ENCODE measurements around the gene TMEM154.

TMEM154 gene

DNA sequence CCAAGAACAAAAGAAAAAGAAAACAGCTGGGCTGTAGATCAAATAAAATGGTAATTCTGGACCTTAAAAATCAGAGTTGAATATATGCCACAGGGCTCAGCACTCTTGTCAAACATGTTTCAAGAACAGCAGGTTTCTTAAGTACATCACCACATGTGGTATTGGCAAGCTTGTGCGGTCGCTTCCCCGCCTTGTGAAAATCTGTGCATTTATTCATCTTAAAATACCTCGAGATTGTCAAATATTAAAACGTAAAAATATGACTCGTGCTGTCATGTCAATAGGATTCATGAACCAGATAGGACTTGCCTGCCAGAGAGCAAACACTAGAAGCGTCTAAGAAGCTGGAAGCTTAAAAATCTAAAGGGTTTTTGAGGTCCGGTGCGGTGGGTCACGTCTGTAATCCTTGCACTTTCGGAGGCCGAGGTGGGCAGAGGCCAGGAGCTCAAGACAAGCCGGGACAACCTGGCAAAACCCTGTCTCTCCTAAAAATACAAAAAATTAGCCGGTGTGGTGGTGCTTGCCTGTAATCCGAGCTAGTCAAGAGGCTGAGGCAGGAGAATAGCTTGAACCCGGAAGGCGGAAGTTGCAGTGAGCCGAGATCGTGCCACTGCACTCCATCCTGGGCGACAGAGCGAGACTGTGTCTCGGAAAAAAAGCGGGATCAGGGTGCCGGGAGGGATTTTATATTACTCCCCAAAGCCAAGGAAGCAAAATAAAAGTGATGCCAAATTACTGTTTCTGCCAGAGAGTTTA, 40.2 kb upstream of the TMEM154 start:
- POLR2A ChIA-PET: no interaction called here
- CTCF ChIA-PET: interaction anchor here (1.4 to 1.7 kb wide), 2 partner anchors 11 to 219 kb away, joined by 5 to 8 read pairs; no protein-coding TSS in a partner anchor
- no peak for DNase-seq (ENCODE audit: low read depth, low spot score)

DNA sequence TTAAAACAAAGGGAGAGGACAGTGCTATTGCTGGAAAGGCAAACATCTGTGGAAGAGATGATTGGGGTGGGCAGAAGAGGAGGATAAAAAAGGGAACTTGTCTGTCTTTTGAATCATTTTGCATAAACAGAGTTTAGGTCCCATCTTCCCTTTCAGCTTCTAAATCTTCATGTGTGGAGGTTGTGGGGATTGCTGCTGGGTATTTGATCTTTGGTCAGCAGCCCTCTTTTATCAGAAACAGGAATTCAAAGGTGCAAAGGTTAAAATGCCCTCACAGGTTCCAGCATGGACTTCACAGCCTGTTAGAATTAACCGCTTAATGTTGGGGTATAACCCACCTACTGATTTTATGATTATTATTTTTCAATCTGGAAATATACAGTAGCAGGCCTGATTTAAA, 39.5 kb upstream of the TMEM154 start:
- TF ChIP-seq, protein P1, sequence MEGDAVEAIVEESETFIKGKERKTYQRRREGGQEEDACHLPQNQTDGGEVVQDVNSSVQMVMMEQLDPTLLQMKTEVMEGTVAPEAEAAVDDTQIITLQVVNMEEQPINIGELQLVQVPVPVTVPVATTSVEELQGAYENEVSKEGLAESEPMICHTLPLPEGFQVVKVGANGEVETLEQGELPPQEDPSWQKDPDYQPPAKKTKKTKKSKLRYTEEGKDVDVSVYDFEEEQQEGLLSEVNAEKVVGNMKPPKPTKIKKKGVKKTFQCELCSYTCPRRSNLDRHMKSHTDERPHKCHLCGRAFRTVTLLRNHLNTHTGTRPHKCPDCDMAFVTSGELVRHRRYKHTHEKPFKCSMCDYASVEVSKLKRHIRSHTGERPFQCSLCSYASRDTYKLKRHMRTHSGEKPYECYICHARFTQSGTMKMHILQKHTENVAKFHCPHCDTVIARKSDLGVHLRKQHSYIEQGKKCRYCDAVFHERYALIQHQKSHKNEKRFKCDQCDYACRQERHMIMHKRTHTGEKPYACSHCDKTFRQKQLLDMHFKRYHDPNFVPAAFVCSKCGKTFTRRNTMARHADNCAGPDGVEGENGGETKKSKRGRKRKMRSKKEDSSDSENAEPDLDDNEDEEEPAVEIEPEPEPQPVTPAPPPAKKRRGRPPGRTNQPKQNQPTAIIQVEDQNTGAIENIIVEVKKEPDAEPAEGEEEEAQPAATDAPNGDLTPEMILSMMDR (IDR thresholded peaks at IDR 0.05; ENCODE audit: insufficient read depth, low read length, missing control alignments): no peak
- ChIA-PET POLR2A (no interaction called here), CTCF (interaction anchor here (1.4 to 1.7 kb wide), 2 partner anchors 12 to 218 kb away, joined by 5 to 8 read pairs; no protein-coding TSS in a partner anchor)
- H3K4me3 ChIP-seq (ENCODE audit: low read depth, low read length): no peak overlapping the region
- DNase-seq (ENCODE audit: low read depth, low spot score): no peak

More for the DNA sequence above, 40.2 kb upstream of the TMEM154 start:
- TF ChIP-seq, protein P1 (IDR thresholded peaks at IDR 0.05; ENCODE audit: insufficient read depth, low read length, missing control alignments): no peak
- no peak overlapping the region for H3K4me3 ChIP-seq (ENCODE audit: low read depth, low read length)

DNA sequence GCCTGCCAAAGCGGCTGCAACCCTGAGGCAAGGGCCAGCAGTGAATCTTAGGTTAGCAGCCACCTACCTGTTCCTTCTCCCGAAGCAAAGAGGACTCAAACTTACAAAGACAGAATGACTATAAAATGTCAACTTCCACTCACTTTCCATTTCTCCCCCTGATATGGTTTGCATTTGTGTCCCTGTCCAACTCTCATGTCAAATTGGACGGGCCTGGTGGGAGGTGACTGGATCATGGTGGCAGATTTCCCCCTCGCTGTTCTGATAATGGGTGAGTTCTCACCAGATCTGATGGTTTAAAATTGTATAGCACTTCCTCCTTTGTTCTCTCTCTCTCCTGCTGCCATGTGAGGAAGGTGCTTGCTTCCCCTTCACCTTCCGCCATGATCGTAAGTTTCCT, 35.3 kb upstream of the TMEM154 start:
- no peak overlapping the region for H3K4me3 ChIP-seq (ENCODE audit: low read depth, low read length)
- ChIA-PET CTCF (no interaction called here), POLR2A (no interaction called here)
- DNase-seq (ENCODE audit: low read depth, low spot score): no peak
- TF ChIP-seq, protein P1 (IDR thresholded peaks at IDR 0.05; ENCODE audit: insufficient read depth, low read length, missing control alignments): no peak

DNA sequence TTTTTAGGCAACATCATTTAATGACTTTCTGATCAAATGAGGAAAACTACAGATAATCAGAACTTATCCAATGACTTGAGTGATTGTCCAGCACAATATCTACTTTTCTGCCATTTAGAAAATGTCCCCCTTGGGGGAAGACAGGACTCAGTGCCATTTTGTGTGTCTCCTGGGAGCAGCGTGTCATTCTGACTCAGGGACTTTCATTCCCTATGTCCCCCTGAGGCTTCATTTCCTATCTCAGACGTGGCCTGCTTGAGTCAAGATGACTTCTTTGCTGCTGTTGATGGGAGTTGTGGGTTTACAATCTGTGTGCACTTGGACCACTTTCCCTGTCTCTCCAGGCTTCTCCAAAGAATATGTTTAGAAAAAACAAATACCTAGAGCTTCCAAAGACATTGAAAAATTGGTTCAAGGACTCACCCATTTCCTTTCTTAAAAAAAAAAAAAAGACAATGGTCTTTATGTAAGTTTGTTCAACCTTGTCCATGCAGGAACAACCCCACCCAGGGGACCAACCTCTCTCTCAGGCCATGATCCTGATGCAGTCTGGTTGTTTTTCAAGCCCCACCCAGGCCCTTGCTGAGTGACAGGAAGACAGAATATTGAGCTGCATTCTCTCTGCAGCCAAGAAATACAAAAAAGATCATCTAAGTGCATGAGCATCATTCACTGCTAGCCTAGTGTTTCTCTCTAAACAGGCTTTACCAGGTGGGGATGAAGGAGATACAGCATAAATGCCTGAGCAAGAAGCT, 34.3 kb upstream of the TMEM154 start:
- ChIA-PET POLR2A (no interaction called here), CTCF (no interaction called here)
- TF ChIP-seq, protein P1 (IDR thresholded peaks at IDR 0.05; ENCODE audit: insufficient read depth, low read length, missing control alignments): no peak
- no peak for DNase-seq (ENCODE audit: low read depth, low spot score)
- no peak overlapping the region for H3K4me3 ChIP-seq (ENCODE audit: low read depth, low read length)

DNA sequence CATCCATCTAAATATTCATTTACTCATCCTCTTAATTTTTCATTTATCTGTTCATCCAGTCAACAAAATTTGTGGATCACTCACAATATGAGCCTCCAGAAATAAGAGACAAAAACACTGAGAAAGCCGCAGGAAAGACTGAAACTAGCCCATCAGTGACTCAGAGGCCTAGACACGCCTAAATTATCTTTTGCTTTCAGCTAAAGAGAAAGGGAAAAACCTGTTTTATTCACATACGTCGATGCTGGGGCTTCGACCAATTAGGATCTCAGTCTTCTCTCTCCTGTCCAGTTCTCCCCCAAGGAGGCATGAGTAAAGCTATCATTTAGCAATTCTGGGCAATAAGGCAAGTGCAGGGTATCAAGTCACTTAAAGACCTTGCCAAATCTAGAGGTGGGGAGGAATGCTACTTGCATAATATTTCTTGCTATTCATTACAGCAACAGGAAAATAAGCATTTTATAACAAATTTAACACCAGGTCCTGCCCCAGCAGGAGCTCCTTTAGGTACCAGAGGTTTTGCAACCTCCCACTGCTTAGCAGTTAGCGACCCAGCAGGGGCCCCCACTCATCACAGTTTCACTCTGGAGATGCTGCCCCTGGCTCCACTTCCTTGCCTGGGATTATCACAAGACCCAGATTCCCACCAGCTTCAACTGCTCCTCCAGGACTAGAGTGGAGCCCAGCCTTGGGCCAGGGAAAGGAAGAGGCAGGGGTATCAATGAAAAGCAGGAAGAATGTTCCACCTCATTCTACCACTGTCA, 30.1 kb upstream of the TMEM154 start:
- ChIA-PET CTCF (interaction anchor here (1.6 kb wide), 1 partner anchor 26 kb away, joined by 4 read pairs; no protein-coding TSS in a partner anchor), POLR2A (no interaction called here)
- TF ChIP-seq, protein P1 (IDR thresholded peaks at IDR 0.05; ENCODE audit: insufficient read depth, low read length, missing control alignments): no peak
- DNase-seq (ENCODE audit: low read depth, low spot score): no peak
- H3K4me3 ChIP-seq (ENCODE audit: low read depth, low read length): no peak overlapping the region

DNA sequence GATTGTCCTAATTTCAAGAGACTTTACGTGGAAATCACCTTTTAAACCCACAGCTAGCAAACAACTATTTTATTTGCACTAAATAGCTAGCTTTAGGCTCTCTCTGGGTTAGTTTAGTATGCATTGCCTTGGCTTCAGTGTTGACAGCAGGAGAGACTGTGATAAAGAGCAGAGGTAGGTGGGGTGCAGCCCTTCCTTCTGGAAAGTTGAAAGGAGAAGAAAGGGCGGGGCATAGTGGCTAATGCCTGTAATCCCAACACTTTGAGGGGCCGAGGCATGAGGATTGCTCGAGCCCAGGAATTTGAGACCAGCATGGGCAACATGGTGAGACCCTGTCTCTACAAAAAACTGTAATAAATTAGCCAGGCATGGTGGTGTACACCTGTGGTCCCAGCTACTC, 29.0 kb upstream of the TMEM154 start:
- DNase-seq (ENCODE audit: low read depth, low spot score): no peak
- TF ChIP-seq, protein P1 (IDR thresholded peaks at IDR 0.05; ENCODE audit: insufficient read depth, low read length, missing control alignments): no peak
- ChIA-PET POLR2A (no interaction called here), CTCF (no interaction called here)
- no peak overlapping the region for H3K4me3 ChIP-seq (ENCODE audit: low read depth, low read length)

Data from AG04449 (cell line).